ENCODE data around the gene HLA-DPB1. TPM values are rescaled to one million over a fixed set of nuclear protein-coding genes. Genes with fewer than 3 reads are reported as not detected.

The HLA-DPB1 gene
- total RNA-seq, 4 donors from 2014 or later: 48.1 to 84.0 (median 63.3) TPM

DNA sequence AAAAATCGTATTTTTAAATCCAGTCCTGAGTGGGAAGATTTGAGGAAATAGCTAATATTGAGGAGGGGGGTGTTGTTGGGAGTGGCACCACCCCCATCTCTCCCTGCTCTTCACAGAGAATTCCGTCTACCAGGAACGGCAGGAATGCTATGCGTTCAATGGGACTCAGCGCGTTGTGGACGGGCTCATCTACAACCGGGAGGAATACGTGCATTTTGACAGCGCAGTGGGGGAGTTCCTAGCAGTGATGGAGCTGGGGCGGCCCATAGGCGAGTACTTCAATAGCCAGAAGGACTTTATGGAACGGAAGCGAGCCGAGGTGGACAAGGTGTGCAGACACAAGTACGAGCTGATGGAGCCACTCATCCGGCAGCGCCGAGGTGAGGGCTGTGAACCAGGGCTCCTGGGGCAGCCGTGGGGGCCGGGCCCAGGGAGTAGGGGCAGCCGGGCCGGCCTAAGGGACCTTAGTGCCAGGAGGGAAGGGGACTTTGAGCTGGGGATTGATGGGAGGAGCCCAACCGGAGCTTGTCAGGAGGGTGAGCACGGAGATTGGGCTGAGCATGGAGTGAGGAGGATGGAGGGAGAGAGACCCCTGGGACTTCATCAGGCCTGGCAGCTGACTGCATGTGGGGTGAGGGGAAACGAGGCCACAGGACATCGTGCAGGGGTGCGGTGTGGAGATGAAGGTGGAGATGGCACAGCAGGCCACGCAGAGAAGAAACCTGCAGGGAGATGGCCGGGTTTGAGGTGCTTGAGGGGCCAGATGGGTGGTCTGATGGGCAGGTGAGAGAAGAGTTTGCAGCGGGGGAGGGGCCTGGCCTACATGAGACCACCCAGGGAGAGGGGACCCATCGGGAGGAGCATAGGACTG, 41.3 kb downstream of the HLA-DPB1 start:
- WGBS, 2 donors: 6 to 9% methylated on average over 32 of the region's 32 CpGs
- no peak overlapping the region for H3K4me3 ChIP-seq (ENCODE audit: low read depth, poor library complexity, severe bottlenecking)
- DNase-seq (ENCODE audit: low spot score in 2 of 2): peak in 1 of 2 donors; percentile 70
- no peak for TF ChIP-seq POLR2A (IDR thresholded peaks at IDR 0.05)
- TF ChIP-seq, protein P1, sequence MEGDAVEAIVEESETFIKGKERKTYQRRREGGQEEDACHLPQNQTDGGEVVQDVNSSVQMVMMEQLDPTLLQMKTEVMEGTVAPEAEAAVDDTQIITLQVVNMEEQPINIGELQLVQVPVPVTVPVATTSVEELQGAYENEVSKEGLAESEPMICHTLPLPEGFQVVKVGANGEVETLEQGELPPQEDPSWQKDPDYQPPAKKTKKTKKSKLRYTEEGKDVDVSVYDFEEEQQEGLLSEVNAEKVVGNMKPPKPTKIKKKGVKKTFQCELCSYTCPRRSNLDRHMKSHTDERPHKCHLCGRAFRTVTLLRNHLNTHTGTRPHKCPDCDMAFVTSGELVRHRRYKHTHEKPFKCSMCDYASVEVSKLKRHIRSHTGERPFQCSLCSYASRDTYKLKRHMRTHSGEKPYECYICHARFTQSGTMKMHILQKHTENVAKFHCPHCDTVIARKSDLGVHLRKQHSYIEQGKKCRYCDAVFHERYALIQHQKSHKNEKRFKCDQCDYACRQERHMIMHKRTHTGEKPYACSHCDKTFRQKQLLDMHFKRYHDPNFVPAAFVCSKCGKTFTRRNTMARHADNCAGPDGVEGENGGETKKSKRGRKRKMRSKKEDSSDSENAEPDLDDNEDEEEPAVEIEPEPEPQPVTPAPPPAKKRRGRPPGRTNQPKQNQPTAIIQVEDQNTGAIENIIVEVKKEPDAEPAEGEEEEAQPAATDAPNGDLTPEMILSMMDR (IDR thresholded peaks at IDR 0.05): no peak
- intact Hi-C loops (cut with DNase I; ENCODE audit: low total_unique reads): no loop called here

DNA sequence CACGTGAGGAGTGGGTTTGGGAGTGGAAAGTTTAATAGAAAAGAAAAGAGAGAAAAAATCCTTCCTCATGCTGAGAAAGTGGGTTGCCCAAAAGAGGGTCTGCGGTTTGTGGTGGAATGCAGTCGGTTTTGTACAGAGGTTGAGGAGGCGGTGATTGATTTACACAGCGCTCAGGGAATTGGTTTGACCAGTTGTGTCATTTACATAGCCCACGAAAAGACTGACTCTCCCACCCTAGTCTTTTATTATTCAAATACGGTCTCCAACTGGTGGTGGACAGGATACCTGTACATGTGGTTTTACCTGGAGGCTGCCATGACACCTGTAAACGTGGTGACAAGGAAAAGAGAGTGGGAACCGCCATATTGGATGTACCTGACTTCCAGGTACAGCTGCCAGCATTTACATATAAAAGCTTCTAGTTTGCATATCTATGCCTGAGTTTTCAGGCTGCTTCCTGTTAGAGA, 42.1 kb downstream of the HLA-DPB1 start:
- 18 to 23% methylated on average over 9 of the region's 9 CpGs for WGBS, 2 donors
- no peak overlapping the region for H3K4me3 ChIP-seq (ENCODE audit: low read depth, poor library complexity, severe bottlenecking)
- no peak for TF ChIP-seq POLR2A (IDR thresholded peaks at IDR 0.05)
- TF ChIP-seq, protein P1 (IDR thresholded peaks at IDR 0.05): no peak
- intact Hi-C loops (cut with DNase I; ENCODE audit: low total_unique reads): no loop called here
- DNase-seq (ENCODE audit: low spot score in 2 of 2): peak in 1 of 2 donors; percentile 14

DNA sequence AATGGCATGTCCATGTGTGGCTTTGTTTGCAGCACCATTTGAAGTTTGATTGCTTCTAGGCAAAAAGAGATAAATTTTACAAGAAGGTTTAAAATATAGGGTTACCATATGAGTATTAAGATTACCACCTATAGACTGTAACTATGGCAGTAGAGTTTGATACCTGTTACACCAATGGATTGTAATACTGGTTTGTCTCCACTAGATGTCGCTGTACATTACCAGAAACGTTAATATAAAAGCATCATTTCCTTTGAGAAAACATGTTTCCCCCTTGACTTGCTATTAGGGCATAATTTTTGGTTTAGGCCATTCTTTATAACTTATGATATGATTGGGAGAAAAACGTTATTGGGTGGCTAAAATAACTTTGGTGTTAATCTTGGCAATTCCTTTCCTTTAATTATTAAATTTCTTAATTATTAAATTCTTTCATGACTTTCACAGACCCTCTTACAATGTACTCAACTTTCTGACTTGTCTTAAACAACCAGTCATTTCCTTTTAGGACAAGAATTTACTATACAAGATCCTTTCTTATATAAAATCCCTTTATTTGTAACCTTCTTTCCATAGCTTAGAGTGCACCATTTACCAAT, 42.8 kb downstream of the HLA-DPB1 start:
- H3K4me3 ChIP-seq (ENCODE audit: low read depth, poor library complexity, severe bottlenecking): no peak overlapping the region
- no peak for DNase-seq (ENCODE audit: low spot score in 2 of 2)
- no peak for TF ChIP-seq POLR2A (IDR thresholded peaks at IDR 0.05)
- TF ChIP-seq, protein P1 (IDR thresholded peaks at IDR 0.05): peak in 1 of 3 donors; percentile 30
- intact Hi-C loops (cut with DNase I; ENCODE audit: low total_unique reads): no loop called here
- 0% methylated on average over 3 of the region's 3 CpGs for WGBS, 2 donors

DNA sequence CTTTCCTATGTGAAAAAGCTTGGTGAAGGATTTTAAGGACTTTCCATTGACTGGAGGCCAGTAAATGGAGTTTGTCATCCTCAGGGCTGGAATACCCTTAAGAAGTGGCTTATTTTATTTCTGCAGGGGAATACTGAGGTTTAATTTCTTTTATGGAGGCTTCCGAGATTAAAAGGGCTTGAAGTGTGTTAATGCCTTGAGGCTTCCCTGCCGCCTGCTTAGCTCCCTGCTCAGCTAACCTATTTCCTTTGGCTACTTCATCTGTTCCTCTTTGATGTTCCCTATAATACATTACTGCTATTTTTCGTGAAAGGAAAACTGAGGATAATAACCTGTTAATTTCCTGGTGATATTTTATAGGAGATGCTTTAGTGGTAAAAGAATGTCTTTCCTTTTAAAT, 44.2 kb downstream of the HLA-DPB1 start:
- DNase-seq (ENCODE audit: low spot score in 2 of 2): no peak
- TF ChIP-seq, protein P1 (IDR thresholded peaks at IDR 0.05): no peak
- no peak for TF ChIP-seq POLR2A (IDR thresholded peaks at IDR 0.05)
- no peak overlapping the region for H3K4me3 ChIP-seq (ENCODE audit: low read depth, poor library complexity, severe bottlenecking)
- WGBS, 2 donors: 47 to 55% methylated on average over 3 of the region's 3 CpGs
- intact Hi-C loops (cut with DNase I; ENCODE audit: low total_unique reads): no loop called here

DNA sequence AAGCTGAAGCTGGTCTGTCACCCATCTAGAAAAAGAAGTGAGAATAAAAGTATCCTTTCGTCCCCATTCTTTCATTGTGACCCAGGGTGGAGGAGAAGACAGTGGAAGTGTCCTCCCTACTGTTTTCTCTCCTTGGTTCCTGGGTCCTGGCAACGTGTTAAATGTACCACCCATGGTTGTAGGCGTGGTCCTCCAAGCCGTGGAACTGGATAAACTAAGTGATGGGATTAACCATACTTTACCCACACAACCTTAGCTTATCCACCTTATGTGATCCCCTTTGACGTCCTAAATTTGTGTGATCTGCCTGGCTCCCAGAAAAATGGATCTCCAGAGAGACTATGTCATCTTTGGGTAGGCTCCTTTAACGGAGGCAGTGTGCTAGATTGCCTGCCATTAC, 47.4 kb downstream of the HLA-DPB1 start:
- DNase-seq (ENCODE audit: low spot score in 2 of 2): peak in 1 of 2 donors; percentile 18
- intact Hi-C loops (cut with DNase I; ENCODE audit: low total_unique reads): no loop called here
- 81 to 83% methylated on average over 6 of the region's 6 CpGs for WGBS, 2 donors
- H3K4me3 ChIP-seq (ENCODE audit: low read depth, poor library complexity, severe bottlenecking): no peak overlapping the region
- TF ChIP-seq POLR2A (IDR thresholded peaks at IDR 0.05): no peak
- TF ChIP-seq, protein P1 (IDR thresholded peaks at IDR 0.05): no peak
